ENCODE results near the gene C17orf107.

GRCh38 chr17:4860651-4861050 lies 38.7 kb upstream of the C17orf107 start:
- TF ChIP-seq, protein P1, sequence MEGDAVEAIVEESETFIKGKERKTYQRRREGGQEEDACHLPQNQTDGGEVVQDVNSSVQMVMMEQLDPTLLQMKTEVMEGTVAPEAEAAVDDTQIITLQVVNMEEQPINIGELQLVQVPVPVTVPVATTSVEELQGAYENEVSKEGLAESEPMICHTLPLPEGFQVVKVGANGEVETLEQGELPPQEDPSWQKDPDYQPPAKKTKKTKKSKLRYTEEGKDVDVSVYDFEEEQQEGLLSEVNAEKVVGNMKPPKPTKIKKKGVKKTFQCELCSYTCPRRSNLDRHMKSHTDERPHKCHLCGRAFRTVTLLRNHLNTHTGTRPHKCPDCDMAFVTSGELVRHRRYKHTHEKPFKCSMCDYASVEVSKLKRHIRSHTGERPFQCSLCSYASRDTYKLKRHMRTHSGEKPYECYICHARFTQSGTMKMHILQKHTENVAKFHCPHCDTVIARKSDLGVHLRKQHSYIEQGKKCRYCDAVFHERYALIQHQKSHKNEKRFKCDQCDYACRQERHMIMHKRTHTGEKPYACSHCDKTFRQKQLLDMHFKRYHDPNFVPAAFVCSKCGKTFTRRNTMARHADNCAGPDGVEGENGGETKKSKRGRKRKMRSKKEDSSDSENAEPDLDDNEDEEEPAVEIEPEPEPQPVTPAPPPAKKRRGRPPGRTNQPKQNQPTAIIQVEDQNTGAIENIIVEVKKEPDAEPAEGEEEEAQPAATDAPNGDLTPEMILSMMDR (IDR thresholded peaks at IDR 0.05): no peak
- TF ChIP-seq EZH2 (IDR thresholded peaks at IDR 0.05; ENCODE audit: borderline replicate concordance, insufficient read depth, low read depth, low read length, poor library complexity, severe bottlenecking): no peak
